NCI-H510A treated with DMSO at 0.1 percent for 48 hours (cell line): Measurements from ENCODE around the gene SH2D3C.

Experiments
- DNase-seq: peaks from one replicate; lab custom pipeline; 2025; lab: John Stamatoyannopoulos, UW

Gene SH2D3C

DNA sequence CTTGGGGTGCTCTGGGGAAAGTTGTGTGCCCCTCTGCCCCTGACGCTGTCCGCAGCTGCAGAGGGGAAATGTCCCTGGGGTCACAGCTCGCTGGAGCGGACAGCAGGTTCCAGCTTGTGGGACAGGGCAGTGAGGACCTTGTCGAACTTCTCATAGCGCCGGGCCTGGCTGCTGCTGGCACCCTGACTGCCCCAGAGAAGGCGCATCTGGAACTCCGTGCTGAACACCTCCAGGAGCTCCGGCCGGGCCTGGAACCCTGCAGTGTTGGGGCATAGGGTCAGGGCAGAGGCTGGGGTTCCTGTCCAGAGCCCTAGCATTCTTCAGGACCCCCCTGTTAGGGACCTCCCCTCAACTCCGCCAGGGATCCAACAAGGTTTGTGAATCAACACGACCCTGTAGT is 39.8 kb downstream of the SH2D3C start:
- no peak for DNase-seq

DNA sequence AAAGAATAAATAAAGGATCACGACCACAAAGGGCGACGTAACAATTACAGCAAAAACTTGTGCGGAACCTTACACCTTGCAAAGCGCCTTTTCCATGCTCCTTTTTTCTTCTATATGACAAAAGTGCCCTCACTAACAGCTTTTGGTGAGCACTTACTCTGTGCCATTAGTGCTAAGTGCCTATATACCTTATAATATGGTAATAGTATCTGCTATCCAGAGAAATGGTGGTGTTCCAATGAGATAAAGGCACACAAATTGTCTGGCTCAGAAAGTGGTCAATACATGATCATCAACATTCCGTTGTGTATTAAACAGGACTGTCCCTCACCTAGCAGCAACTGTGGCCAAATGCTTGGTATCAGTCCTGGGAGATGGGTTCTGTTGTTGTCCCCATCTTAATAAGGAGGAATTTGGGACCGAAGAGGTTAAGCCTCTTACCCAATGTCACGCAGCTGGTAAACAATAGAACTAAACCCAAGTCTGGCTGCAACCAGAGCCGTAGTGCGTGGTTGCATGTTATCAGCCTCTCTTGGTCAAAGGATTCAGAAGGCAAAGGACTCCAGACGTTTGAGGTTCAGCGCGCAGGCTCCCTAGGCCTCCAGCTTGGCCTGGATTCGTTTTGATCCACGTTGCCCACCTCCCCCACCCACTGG is 42.8 kb downstream of the SH2D3C start:
- DNase-seq = no peak

DNA sequence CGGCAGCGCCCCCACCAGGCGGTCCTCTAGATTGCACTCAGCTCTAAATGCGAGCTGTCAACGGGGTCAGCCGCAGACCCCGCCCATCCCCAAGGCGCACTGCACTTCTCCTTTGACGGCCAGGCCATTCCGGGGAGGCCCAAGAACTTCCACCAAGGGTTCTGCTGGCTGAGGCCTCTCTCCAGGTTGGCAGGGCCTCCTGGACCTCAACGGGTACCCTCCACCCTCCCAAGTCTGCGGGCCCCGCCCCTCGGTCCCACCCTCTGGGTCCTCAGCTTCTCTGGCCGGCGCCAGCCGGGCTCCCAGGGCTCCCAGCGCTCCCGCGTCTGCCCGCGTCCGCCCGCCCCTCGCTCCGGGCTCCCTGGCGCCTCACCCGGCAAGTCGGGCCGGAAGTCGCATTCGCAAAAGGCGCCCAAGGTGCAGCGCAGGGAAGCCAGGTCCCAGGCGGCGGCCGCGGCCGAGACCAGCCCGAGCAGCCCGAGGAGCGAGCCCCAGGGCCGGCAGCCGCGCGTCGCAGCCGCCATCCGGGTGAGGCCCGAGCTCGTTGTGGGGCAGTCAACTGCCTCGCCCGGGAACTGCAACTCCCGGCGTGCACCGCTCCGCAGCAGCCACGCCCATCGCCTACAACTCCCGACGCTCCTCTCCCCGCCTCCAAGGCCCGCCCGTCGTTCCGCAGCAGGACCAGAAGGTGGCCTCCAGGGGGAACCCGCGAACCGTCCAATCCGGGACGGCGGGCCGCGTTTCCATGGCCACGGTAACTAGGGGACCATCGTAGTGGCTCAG is 43.5 kb downstream of the SH2D3C start, which contains the start of gene TOR2A:
TSS of gene TOR2A (minus strand) at position 548 of the 783 bp plus-strand sequence. CDS start at position 524, 24 bp downstream.
- peak; percentile 91 for DNase-seq

DNA sequence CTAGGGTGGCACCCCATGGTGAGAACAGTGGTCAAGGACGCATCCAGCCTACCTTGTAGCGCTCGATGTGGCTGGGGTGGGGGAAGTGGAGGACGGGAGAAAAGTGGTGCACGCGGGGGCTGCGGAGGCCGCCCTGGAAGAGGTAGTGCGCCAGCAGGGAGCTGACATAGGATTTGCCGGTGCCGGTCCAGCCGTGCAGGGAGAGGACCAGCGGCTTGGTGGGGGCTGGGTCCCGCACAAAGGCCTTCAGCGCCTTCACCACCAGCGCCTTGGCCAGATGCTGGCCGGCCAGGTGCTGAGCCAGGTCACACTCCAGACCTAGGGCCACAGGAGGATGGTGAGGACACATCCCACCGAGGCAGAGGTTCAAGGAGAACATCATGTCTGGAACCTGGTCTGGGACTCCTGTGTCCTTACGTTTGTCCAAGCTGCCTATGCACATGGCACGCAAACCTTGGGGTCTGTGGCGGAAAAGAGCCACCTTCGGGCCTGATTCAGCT is 44.2 kb downstream of the SH2D3C start:
- no peak for DNase-seq

DNA sequence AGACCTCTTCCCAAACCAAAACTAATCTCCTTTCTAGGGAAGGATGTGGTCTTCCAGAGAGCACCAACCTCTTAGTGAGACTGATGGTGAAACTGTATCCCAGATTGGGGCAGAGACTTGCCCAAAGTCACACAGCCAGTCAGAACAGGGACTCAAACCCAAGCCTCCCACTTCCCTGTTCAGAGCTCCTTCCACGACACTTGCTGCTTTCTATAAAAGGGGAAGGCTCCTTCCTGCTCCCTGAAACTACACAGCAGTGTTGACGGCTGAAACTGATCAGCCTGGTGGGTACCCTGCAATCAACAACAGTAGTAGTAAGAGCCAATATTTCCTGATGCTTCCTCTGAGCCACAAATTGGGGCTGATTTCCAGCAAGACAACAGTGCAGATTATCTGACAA is 44.9 kb downstream of the SH2D3C start:
- DNase-seq = no peak

DNA sequence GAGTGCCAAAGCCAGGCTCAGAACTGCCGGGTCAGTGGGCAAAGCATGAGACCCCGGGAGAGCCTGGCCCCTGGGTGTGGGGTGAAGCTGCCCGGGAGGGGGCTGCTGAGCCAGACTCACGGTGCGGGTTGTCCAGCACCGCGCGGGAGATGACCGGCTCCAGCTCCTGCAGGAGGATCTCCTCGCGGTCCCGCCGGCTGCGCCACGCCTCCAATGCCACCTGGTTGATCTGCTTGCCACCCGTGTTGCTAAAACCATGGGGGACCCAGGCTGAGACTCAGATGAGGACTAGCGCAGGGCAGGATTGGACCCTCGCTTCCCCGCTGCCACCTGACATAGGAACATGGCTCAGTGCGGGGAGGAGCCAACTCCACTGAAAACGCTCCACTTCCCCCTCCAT is 46.0 kb downstream of the SH2D3C start:
- no peak for DNase-seq

DNA sequence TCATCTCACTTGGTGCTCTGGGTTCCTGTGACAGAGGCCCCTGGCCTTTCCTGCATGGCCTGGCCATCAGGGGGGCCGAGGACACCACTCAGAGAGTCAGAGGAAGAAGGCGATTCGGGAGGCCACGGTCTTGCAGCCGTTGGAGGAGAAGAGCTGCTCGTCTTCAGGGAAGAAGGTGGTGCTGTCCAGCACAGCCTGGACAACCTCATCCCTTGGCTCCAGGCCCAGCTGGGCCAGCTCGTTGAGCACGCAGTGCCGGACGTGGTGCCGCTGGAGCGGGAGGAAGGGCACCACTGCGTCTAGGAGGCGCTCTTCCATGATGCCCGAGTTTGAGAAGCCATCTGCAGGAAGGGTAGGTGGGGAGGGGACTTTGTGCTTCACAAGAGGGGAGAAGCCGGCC is 46.5 kb downstream of the SH2D3C start:
- no peak for DNase-seq

DNA sequence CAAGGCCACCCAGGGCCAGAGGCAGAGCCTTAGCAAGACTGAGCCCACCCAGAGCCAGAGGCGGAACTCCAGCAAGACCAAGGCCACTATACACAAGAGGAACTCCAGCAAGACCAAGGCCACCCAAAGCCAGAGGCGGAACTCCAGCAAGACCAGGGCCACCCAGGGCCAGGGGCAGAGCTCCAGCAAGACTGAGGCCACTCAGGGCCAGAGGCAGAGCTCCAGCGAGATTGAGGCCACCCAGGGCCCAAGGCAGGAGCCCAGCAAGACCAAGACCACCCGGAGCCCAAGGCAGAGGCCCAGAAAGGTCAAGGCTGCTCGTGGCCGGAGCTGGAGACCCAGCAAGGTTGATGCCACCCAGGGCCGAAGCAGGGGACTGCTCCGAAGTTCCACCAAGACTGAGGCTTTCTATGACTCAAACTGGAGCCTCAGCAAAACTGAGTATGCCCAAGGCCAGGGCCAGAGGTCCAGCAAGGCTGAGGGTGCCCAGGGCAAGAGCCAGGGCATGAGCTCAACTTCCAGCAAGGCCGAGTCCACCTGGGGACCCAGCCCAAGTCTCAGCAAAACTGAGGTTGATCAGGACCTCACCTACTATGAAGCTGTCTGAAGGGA is 47.6 kb downstream of the SH2D3C start:
- DNase-seq = no peak

DNA sequence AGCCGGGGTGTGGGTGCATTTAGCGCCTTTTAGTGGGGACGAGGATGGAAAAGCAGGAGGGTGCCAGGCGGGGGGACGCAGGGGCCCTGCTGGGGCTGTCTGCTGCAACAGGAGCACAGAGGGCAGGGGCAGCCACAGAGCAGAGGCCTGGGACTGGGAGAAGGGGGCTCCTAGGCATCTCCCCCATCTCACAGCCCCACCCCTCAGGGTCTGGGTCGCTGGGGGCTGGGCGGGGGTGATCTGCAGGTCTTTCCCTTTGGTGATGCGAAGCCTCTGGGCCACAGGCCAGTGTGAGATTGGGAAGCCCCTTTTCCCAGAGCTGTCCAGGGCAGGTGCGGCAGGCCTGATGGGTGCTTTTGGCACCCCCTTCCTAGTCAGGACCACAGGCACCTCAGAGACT is 48.2 kb downstream of the SH2D3C start:
- DNase-seq = no peak

DNA sequence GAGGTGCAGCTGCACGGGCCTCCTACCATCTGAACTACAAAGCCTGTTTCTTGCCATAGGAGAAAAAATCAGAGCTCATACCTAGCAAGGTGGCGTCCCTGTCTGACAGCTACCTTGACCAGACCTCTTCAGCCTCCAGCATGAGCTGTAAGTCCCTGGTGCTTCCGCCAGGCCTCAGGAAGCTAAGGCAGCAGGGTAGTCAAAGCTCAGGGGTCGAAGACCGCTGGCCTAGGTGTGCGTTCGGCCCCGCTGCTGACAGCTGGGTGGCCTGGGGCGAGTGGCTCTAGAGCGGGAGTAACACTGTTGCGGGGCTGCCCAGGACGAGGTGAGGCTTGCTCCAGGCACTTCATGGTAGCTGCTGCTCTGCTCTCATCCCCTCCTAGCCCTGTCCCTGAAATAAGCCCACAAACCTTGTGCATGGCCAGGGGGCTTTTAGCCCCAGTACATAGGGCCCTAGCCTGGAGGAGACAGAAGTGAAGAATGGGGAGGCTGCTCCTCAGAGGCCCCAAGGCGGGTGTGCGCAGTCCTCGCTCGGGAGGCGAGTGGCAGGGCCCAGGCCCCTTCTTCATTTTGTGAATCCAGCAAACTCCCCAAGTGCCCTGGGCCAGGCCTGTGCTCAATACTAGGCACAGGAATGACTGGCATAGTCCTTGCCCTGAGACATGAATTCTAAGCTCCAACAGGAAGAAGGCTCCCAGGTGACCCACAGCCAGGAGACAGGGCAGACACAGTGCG is 48.8 kb downstream of the SH2D3C start:
- no peak for DNase-seq

DNA sequence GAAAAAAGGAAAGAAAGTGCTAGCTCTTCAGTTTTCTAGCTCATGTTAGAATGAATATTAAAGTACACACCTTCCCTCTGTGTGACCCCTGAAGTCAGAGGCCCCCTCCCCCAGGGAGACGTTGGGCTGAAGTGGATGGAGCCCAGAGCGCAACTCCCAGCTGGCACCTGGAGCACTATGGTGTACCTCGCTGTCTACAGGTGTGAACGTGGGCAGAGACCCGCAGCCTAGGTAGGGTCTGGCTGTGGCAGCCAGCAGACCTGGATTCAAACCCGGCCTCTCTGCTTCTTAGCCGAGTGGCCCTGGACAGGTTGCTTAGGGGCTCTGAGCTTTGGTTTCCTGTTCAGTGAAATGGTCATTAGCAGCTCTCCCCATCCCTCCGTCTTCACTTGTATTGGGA is 49.7 kb downstream of the SH2D3C start:
- DNase-seq = no peak

DNA sequence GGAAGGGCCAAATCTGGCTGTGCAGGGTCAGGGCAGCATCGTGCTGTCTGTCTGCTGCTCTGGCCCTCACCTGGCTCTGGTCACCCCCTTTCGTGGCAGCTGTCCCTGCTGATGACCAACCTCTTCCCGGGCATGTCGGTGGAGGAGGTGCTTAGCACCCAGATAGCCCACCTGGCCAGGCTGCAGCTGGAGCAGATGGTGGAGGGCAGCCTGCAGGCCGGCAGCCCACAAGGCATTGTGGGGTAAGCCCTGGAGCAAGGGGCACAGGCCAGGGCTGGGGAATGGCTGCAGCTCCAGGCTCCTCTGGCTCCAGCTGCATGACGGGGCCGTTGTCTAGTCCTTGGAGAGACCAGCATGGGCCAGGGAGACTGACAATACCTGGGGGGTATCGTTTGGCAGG is 51.6 kb downstream of the SH2D3C start:
- DNase-seq = no peak

DNA sequence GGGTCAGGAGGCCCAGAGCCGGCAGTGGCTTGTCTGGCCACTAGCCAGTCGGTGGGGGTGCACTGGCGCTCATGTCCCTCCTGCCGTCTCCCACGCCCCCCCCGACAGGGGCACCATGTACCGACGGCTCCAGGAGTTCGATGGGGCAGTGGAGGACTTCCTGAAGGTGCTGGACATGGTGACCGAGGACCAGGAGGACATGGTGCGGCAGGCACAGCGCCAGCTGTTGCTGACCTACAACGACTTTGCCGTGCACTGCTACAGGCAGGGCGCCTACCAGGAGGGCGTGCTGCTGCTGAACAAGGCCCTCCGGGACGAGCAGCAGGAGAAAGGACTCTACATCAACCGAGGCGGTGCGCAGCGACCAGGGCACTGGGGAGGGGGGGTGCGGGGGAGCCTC is 54.5 kb downstream of the SH2D3C start:
- DNase-seq = no peak

DNA sequence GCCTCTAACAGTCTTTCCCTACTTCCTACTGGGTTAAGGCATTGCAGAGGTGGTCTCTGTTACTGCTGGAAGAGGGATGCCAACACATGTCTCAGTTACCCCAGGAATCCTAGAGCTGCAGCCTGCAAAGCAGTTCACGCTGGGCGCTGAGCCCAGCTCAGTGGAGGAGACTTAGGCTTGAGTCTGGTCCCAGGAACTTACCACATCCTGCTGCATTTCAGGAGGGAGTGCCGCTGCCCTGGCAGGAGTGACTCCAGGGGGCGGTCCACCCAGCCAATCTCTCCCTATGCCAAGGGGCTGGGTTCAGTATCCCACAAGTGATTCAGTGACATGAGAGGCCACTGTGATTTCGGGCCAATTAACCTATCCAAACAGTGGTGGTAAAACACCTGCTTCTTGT is 55.0 kb downstream of the SH2D3C start:
- DNase-seq = no peak

DNA sequence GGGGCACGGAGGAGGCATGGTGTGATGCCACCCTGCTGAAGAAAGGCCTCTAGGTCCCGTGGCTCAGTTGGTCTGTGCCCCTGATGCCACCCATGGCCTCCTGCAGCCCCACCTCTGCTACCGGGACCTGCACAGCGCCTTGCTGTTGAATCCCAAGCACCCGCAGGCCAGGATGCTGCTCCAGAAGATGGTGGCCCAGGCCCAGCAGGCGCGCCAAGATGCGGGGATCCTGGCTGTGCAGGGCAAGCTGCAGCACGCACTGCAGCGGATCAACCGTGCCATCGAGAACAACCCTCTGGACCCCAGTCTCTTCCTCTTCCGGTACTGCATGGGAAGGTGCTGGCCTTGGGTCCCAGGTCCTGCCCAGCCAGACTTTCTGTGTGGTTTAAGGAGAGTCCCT is 55.5 kb downstream of the SH2D3C start:
- no peak for DNase-seq

DNA sequence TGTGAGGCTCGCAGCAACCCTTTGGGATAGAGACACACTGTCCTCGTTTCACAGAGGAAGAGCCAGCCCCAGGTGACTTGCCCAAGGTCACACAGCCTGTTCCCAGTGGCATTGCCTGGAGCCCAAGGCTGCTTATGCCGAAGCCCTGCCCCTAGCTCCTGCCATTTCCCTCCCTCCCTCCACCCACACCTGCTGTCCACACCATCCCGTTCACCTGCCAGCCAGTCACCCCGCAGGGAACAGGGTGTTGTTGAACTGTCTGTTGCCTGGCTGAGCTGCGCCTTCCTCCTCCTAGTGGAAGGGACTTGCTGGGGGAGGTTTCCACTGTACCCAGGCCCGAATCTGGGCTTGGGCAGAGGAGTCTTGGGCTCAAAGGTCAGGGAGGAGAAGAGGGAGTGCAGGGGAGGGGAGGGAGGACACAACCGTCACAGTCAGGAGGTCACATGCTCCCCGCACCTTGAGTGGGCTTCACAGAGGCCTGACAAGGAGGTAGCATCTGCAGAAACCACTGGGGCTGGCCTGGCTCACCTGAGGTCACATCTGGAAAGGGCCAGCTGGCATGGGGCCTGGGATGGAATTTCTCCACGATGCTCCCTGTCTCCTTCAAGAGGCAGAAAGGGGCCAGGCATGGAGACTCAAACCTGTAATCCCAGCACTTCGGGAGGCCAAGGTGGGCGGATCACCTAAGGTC is 56.3 kb downstream of the SH2D3C start:
- DNase-seq = peak; percentile 40

DNA sequence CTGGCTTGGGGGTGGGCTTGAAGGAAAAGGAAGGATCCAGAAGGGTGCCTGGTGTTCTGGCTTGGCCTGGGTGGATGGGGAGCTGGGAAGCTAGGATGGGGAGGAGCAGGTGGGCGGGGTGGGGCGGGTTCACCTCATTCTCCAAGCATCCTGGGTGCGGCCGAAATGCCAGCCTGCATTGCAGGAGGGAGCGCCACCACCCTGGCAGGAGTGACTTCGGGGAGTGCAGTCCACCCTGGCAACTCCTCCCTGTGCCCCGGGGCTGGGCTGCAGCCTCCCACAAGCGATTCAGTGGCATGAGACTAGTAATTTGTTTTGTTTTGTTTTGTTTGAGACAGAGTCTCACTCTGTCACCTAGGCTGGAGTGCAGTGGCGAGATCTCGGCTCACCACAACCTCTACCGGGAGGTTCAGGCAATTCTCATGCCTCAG is 57.1 kb downstream of the SH2D3C start:
- DNase-seq = peak; percentile 23

DNA sequence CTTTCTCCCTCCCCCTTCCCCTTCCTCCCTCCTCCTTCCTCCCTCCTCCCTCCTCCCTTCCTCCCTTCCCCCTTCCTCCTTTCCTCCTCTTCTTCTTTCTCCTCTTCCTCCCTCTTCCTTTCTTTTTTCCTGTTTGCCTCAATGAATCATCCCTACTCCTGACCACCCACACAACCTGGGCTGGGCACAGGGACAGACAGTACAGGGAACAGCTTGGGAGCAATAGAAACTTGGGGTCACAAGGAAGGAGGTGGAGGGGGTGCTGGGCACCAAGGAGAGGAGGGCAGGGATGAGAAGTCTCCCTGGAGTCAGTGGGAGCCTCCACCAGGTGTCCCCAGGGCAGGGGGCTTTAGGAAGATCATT is 57.6 kb downstream of the SH2D3C start:
- no peak for DNase-seq

DNA sequence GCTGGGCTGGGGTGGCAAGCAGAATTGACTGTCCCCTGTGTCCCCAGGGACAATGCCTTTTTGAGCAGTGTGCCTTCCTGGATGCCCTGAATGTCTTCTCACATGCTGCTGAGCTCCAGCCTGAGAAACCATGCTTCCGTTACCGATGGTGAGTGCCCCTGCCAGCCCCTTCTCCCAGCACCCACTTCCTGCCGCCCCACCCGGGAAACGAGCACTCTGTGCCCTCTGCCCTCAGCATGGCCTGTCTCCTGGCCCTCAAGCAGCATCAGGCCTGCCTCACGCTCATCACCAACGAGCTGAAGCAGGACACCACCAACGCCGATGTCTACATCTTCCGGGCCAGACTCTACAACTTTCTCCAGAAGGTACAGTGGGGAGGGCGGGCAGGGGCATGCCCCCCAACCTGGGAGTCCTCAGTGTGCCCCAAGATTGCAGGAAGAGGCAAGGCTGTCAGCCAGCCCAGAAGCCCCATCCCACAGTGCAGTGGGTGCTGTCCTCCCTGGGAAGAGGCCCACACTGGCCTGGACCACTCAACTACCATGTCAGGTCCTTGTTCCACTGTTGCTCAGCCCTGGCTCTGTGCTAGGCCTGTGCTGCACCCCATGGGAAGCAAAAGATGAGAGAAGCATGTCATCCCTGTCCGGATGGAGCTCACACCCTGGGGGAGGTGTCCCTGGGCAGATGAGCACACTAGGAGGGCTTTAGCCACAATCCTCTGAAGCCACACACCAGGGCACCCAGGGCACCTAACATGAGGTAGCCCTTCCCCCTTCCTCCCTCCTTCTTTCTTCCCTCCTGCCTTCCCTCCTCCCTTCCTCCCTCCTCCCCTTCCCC is 58.2 kb downstream of the SH2D3C start:
- DNase-seq = no peak

DNA sequence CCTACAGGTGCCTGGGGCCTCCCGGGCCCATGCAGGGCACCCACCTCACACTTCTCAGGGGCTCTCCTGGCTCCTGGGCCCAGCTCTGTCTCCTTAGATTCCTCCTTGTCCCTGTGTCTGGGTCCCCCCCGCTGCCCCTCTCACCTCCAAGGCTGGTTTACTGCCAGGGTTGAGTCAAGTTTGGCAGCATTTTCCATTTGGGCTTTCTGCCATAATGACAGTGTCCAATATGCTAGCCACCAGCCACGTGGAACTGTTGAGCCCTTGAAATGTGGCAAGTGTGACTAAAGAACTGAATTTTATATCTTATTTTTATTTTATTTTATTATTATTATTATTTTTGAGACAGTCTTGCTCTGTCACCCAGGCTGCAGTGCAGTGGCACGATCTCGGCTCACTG is 60.7 kb downstream of the SH2D3C start:
- DNase-seq = no peak

DNA sequence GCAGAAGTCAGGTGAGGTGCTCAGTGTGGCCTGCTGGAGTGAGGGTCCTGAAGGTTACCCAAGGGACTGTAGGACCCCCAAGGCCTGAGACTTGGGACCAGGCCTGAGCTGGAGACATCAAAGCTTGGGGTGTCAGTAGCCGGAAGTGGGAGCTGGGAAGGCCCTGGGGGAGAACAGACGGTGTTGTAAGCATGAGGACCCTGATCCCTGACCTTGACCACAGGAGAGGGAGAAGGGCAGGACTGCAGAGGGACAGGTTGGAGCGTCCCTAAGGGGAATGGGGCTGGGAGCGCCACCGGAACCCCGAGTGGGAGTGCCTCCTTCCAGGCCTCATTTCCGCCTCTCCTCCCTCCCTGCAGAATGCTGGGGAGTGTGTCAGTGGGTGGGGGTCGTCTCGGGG is 62.1 kb downstream of the SH2D3C start:
- no peak for DNase-seq
